ENCODE measurements around the gene AFDN. TPM values are rescaled to one million over a fixed set of nuclear protein-coding genes. Genes with fewer than 3 reads are reported as not detected.

Gene AFDN
- total and polyA plus RNA-seq, 10 of the 15 experiments (the other 5 are each of a cell fraction or from before 2014, with no cell fraction given), result 5.7 to 68.2 (median 45.1) TPM

- TF ChIP-seq RAD51 (IDR thresholded peaks at IDR 0.05) (no peak), SRF (IDR thresholded peaks at IDR 0.05; ENCODE audit: low read depth in 2 of 2, low read length in 2 of 2) (no peak)
These were observed 101.4 kb downstream of the AFDN start (continued) for GRCh38 chr6:167928111-167928510.

GRCh38 chr6:167930295-167930694 is 103.6 kb downstream of the AFDN start:
- intact Hi-C loops (cut with micrococcal nuclease; ENCODE audit: unreplicated experiment), result no loop called here
- Histone ChIP-seq H3K9me3 (replicated peaks; ENCODE audit: control insufficient read depth, insufficient read depth, low read length) (no peaks in the 10 kb centered on the region), H3K4me1 (ENCODE audit: control insufficient read depth, insufficient read depth, low read length) (no peaks in the 10 kb centered on the region), H3K9ac (ENCODE audit: control insufficient read depth, insufficient read depth, low read length) (no peak overlapping the region), H3K36me3 (ENCODE audit: control insufficient read depth in 2 of 2, insufficient read depth in 2 of 2, low read length in 1 of 2) (peaks cover 3 to 7% of the 10 kb centered on the region in 2 experiments; a peak in 3 of 4 replicates), H4K20me1 (ENCODE audit: control insufficient read depth, insufficient read depth) (no peaks in the 10 kb centered on the region), H2AFZ (ENCODE audit: control insufficient read depth, low read depth, low read length) (no peak overlapping the region), H3K79me2 (ENCODE audit: control insufficient read depth, insufficient read depth, low read length) (no peaks in the 10 kb centered on the region), H3K4me2 (ENCODE audit: control insufficient read depth, insufficient read depth) (no peak overlapping the region), H3K4me3 (no peak overlapping the region), H3K27ac (ENCODE audit: control insufficient read depth, insufficient read depth) (no peak overlapping the region), H3K27me3 (replicated peaks in 1 of 2; ENCODE audit: control insufficient read depth in 2 of 2, insufficient read depth in 2 of 2, low read length in 1 of 2) (no peaks in the 10 kb centered on the region)
- ChIA-PET POLR2A (no interaction called here), SMC1A (ENCODE audit: uncharacterized antibody, unreplicated experiment) (interaction anchor here (1.1 kb wide), 1 partner anchor 9 kb away, joined by 3 read pairs; no protein-coding TSS in a partner anchor), RAD21 (ENCODE audit: unreplicated experiment) (no interaction called here), CTCF (interaction anchor here (1.3 kb wide), 1 partner anchor 37 kb away, joined by 3 read pairs; no protein-coding TSS in a partner anchor)
- in situ Hi-C loops (cut with MboI), result no loop called here
- FAIRE-seq (no peak), ATAC-seq (no peak), DNase-seq (ENCODE audit: low read depth, low spot score) (no peak)
- TF ChIP-seq SREBF2 (IDR thresholded peaks at IDR 0.05; ENCODE audit: low read length), result no peak
- TF ChIP-seq SRF (IDR thresholded peaks at IDR 0.05; ENCODE audit: low read depth in 2 of 2, low read length in 2 of 2), result no peak
- no peak for TF ChIP-seq GATAD2B (conservative IDR thresholded peaks at IDR 0.05; ENCODE audit: low read depth)
- TF ChIP-seq ZZZ3 (IDR thresholded peaks at IDR 0.05; ENCODE audit: control insufficient read depth, insufficient read length, low read depth), result no peak
- no peak for TF ChIP-seq PAX5 (IDR thresholded peaks at IDR 0.05; ENCODE audit: borderline replicate concordance, low read depth, low read length)
- no peak for TF ChIP-seq BACH1 (IDR thresholded peaks at IDR 0.05; ENCODE audit: borderline replicate concordance)
- TF ChIP-seq NFYA (IDR thresholded peaks at IDR 0.05; ENCODE audit: borderline replicate concordance, low read depth, low read length), result no peak
- TF ChIP-seq WRNIP1 (IDR thresholded peaks at IDR 0.05; ENCODE audit: borderline replicate concordance, low read depth, low read length), result no peak
- no peak for TF ChIP-seq SMARCA5 (IDR thresholded peaks at IDR 0.05)
- no peak for TF ChIP-seq CEBPB (IDR thresholded peaks at IDR 0.05; ENCODE audit: borderline replicate concordance in 1 of 2, low read depth in 2 of 2, low read length in 2 of 2)
- TF ChIP-seq IRF4 (IDR thresholded peaks at IDR 0.05; ENCODE audit: low read depth, low read length), result no peak
- TF ChIP-seq MTA2 (IDR thresholded peaks at IDR 0.05; ENCODE audit: low read depth), result no peak
- 97% methylated on average over 3 of the region's 3 CpGs for WGBS (ENCODE audit: insufficient coverage, insufficient replicate concordance, low lambda C conversion rate, missing lambda C conversion rate)
- no TSS peak for BruUV-seq (replicated peaks)

Measured in GM12878 (cell line).